Lung (tissue), 12 donors: ENCODE measurements around the gene RUFY1. TPM values are rescaled to one million over a fixed set of nuclear protein-coding genes. Genes with fewer than 3 reads are reported as not detected.
A peak's percentile ranks its signal among the peaks of the same experiment; 100 is the strongest.

ENCODE experiments used
- ATAC-seq: fragments of 200-7000 bp; cut with Tn5 transposase; one replicate; pipeline ENCODE4 v1.9.1; 2020; ENCODE audit warnings: moderate number of reproducible peaks; ENCODE audit not compliant: insufficient read depth, low FRiP score
- DNase-seq, 3 donors: peaks; one replicate each; pipeline ENCODE4 v3.0.0-alpha.2; 2013 to 2017
- H3K27ac ChIP-seq, 2 donors: one replicate each; pipeline ENCODE4 v1.5.1; 2013; ENCODE audit warnings: mild to moderate bottlenecking in 2 of 2, moderate library complexity in 2 of 2, control low read depth in 1 of 2, inconsistent platforms in 1 of 2, low read depth in 1 of 2, low read length in 1 of 2
- H3K27me3 ChIP-seq, 3 donors: one replicate each; pipeline ENCODE4 v1.5.1; 2013; ENCODE audit warnings: low read length in 2 of 3; ENCODE audit not compliant: control insufficient read depth in 3 of 3, insufficient read depth in 3 of 3
- H3K36me3 ChIP-seq, 4 donors: one replicate each; pipeline ENCODE4 v1.5.1; 2013; ENCODE audit warnings: low read length in 4 of 4, mild to moderate bottlenecking in 1 of 4, moderate library complexity in 1 of 4; ENCODE audit not compliant: control insufficient read depth in 4 of 4, insufficient read depth in 4 of 4
- H3K4me1 ChIP-seq, 5 donors: one replicate each; pipeline ENCODE4 v1.5.1; 2013; ENCODE audit warnings: low read length in 5 of 5, mild to moderate bottlenecking in 2 of 5, moderate library complexity in 1 of 5; ENCODE audit not compliant: control insufficient read depth in 5 of 5, insufficient read depth in 5 of 5
- H3K4me3 ChIP-seq: one replicate; pipeline ENCODE4 v1.5.1; 2013; ENCODE audit warnings: mild to moderate bottlenecking, control low read depth, moderate library complexity
- H3K9ac ChIP-seq, 2 donors: one replicate each; pipeline ENCODE4 v1.5.1; 2013; ENCODE audit warnings: low read length in 2 of 2, control low read depth in 1 of 2; ENCODE audit not compliant: insufficient read depth in 1 of 2
- H3K9me3 ChIP-seq, 4 donors: one replicate each; pipeline ENCODE4 v1.5.1; 2013; ENCODE audit warnings: low read length in 3 of 4, mild to moderate bottlenecking in 1 of 4, moderate library complexity in 1 of 4; ENCODE audit not compliant: control insufficient read depth in 4 of 4, insufficient read depth in 3 of 4
- CTCF ChIP-seq: IDR thresholded peaks from 2 replicates; pipeline ENCODE4 v1.5.1; 2012; ENCODE audit warnings: mild to moderate bottlenecking; ENCODE audit errors: control extremely low read depth, extremely low read depth
- WGBS, 2 donors: extraction: QIAGEN DNeasy Blood & Tissue Kit; methylation state at CpG; one replicate each; pipeline ENCODE4 v1.1.7; 2013; 5-methylcytosine and 5-hydroxymethylcytosine counted together
- polyA plus RNA-seq, 2 donors: library from polyadenylated mRNA; stranded (reverse); fragments of 200-250 nt; gene quantifications; one replicate each; pipeline ENCODE4 v1.2.1, GENCODE V29; 2013
- total RNA-seq, 2 donors: library from RNA; depleted of rRNA in 1 of 2; stranded (reverse); fragments of >200 nt in 1 of 2; gene quantifications; one replicate each; pipeline ENCODE4 v1.2.1, GENCODE V29; 2014 to 2021
- donor health status: control.
- donor health status: control.
- donor health status: Bipolar disorder and iron deficiency.
- donor health status: healthy.
- donor health status: DM: yes; HTN: yes; CAD: no.

The RUFY1 gene
- total and polyA plus RNA-seq, 4 donors, result 37.3 to 58.6 (median 51.0) TPM

- Histone ChIP-seq H3K27me3 (no peaks in the 10 kb centered on the region), H3K27ac (peak overlapping the region; percentile 75 to 91), H3K4me1 (peaks cover 0 to 7% (median 0%) of the 10 kb centered on the region in 5 donors), H3K4me3 (peak overlapping the region; percentile 61), H3K36me3 (peaks cover 5 to 13% (median 11%) of the 10 kb centered on the region in 4 donors), H3K9ac (peak overlapping the region; percentile 90 to 93), H3K9me3 (no peaks in the 10 kb centered on the region)
- TF ChIP-seq CTCF, result no peak
- ATAC-seq, result peak; percentile 99
- 18 to 21% methylated on average over 50 to 52 of the region's 52 CpGs for WGBS, 2 donors
- DNase-seq, result peak; percentile 99 to 100 (median 99)
Observed at GRCh38 chr5:179559284-179560252, 9.2 kb downstream of the RUFY1 start.

- peaks cover 0 to 5% (median 0%) of the 10 kb centered on the region in 5 donors for H3K4me1 ChIP-seq
- no peaks in the 10 kb centered on the region for H3K9me3 ChIP-seq
- ATAC-seq, result no peak
- WGBS, 2 donors, result 46 to 73% methylated on average over 2 of the region's 2 CpGs
- TF ChIP-seq CTCF, result no peak
- DNase-seq, result no peak
- H3K9ac ChIP-seq, result no peak overlapping the region
- H3K27me3 ChIP-seq, result no peaks in the 10 kb centered on the region
- peaks cover 16 to 35% (median 20%) of the 10 kb centered on the region in 4 donors for H3K36me3 ChIP-seq
- no peak overlapping the region for H3K4me3 ChIP-seq
- H3K27ac ChIP-seq, result no peak overlapping the region
Observed at GRCh38 chr5:179564526-179564925, 14.2 kb downstream of the RUFY1 start.

- 23 to 42% methylated on average over 7 of the region's 7 CpGs for WGBS, 2 donors
- Histone ChIP-seq H3K9ac (no peak overlapping the region), H3K4me1 (no peaks in the 10 kb centered on the region), H3K27me3 (no peaks in the 10 kb centered on the region), H3K4me3 (no peak overlapping the region), H3K36me3 (peaks cover 21 to 35% (median 24%) of the 10 kb centered on the region in 4 donors), H3K9me3 (no peaks in the 10 kb centered on the region), H3K27ac (no peak overlapping the region)
- no peak for TF ChIP-seq CTCF
- DNase-seq (peak in 2 of 3 donors; percentile 33 to 72), ATAC-seq (no peak)
Observed at GRCh38 chr5:179568721-179569120, 18.4 kb downstream of the RUFY1 start.
